Caco-2 (cell line): Measurements from ENCODE around the gene SLC1A7. TPM values are rescaled to one million over a fixed set of nuclear protein-coding genes. Genes with fewer than 3 reads are reported as not detected.

Source experiments
- BruUV-seq: library from RNA; stranded (reverse); fragments of 400-500 nt; replicated peaks from 2 replicates; lab custom pipeline; 2021; lab: Mats Ljungman, UMichigan
- CTCF ChIA-PET: fragments of 300-600 bp; sonication (Branson Sonifier 250); formaldehyde crosslinking; loops from one replicate; lab custom pipeline; 2022; ENCODE audit warnings: antibody characterized with exemption; lab: Charles Lee
- POLR2A ChIA-PET: fragments of 300-600 bp; sonication (Branson Sonifier 250); formaldehyde crosslinking; loops from one replicate; lab custom pipeline; 2022; ENCODE audit warnings: antibody characterized with exemption; lab: Charles Lee
- DNase-seq, 2 experiments: peaks; one replicate each; pipeline versions ENCODE4 v3.0.0 to v3.0.0-alpha.2; 2020 to 2022
- H3K27me3 ChIP-seq: replicated peaks from 2 replicates; pipeline ENCODE4 v1.6.0; 2011; ENCODE audit warnings: low read length; ENCODE audit not compliant: control insufficient read depth, insufficient read depth
- H3K36me3 ChIP-seq: 2 replicates; pipeline ENCODE4 v1.5.1; 2011; ENCODE audit warnings: low read length; ENCODE audit not compliant: control insufficient read depth, insufficient read depth
- H3K4me1 ChIP-seq: fragments of 250-450 bp; sonication (Bioruptor Pico); 2 replicates; pipeline ENCODE4 v1.5.1; 2020; ENCODE audit warnings: mild to moderate bottlenecking
- H3K4me3 ChIP-seq: 2 replicates; pipeline ENCODE4 v1.5.1; 2011; ENCODE audit warnings: low read depth, mild to moderate bottlenecking, control low read depth, low read length
- H3K9me3 ChIP-seq: fragments of 250-450 bp; sonication (Bioruptor Pico); 2 replicates; pipeline ENCODE4 v1.5.1; 2020; ENCODE audit warnings: mild to moderate bottlenecking, moderate library complexity
- H3K27ac Mint-ChIP-seq: one replicate; pipeline ENCODE4 v1.8.0; 2022; ENCODE audit warnings: mixed read lengths; ENCODE audit not compliant: unreplicated experiment
- H3K27me3 Mint-ChIP-seq: one replicate; pipeline ENCODE4 v1.8.0; 2022; ENCODE audit warnings: mixed read lengths; ENCODE audit not compliant: insufficient read depth, unreplicated experiment
- H3K36me3 Mint-ChIP-seq: one replicate; pipeline ENCODE4 v1.8.0; 2022; ENCODE audit warnings: mild to moderate bottlenecking, mixed read lengths; ENCODE audit not compliant: insufficient read depth, unreplicated experiment
- H3K4me1 Mint-ChIP-seq: one replicate; pipeline ENCODE4 v1.8.0; 2022; ENCODE audit warnings: low read depth, mixed read lengths; ENCODE audit not compliant: unreplicated experiment
- H3K4me3 Mint-ChIP-seq: one replicate; pipeline ENCODE4 v1.8.0; 2022; ENCODE audit warnings: mild to moderate bottlenecking, moderate library complexity, mixed read lengths; ENCODE audit not compliant: unreplicated experiment
- H3K9me3 Mint-ChIP-seq: one replicate; pipeline ENCODE4 v1.8.0; 2022; ENCODE audit warnings: mixed read lengths; ENCODE audit not compliant: unreplicated experiment
- CTCF ChIP-seq, 2 experiments: fragments of 200-600 bp in 1 of 2; IDR thresholded peaks; 1 replicate in 1 of 2; 2 replicates in 1 of 2; pipeline versions ENCODE4 v1.5.1 to v1.8.0; 2011 to 2022; ENCODE audit warnings: antibody characterized with exemption in 1 of 2, control low read depth in 1 of 2, inconsistent platforms in 1 of 2, low read depth in 1 of 2, low read length in 1 of 2, mild to moderate bottlenecking in 1 of 2, moderate library complexity in 1 of 2; ENCODE audit not compliant: insufficient read depth in 1 of 2, severe bottlenecking in 1 of 2, unreplicated experiment in 1 of 2
- intact Hi-C: fragments of 100-400 bp; cut with micrococcal nuclease; formaldehyde crosslinking; loops from one replicate; pipeline ENCODE4 v1.10.0; 2022; ENCODE audit not compliant: unreplicated experiment
- total RNA-seq: library from RNA; stranded (reverse); gene quantifications from 2 replicates; pipeline ENCODE4 v1.2.3, GENCODE V29; 2022

Gene SLC1A7
- total RNA-seq, 1 experiment from 2014 or later = not detected

- no peaks in the 10 kb centered on the region for H3K27me3 ChIP-seq
- POLR2A ChIA-PET = interaction anchor here (0.6 kb wide), 1 partner anchor 136 kb away, joined by 3 read pairs; no protein-coding TSS in a partner anchor
- intact Hi-C loops = no loop called here
- Mint-ChIP-seq H3K4me1 (peaks cover 6% of the 10 kb centered on the region), H3K9me3 (no peaks in the 10 kb centered on the region), H3K36me3 (peaks cover 5% of the 10 kb centered on the region), H3K27ac (no peak overlapping the region), H3K4me3 (no peak overlapping the region), H3K27me3 (no peaks in the 10 kb centered on the region)
- no peak overlapping the region for H3K4me3 ChIP-seq
- peaks cover 3% of the 10 kb centered on the region for H3K9me3 ChIP-seq
- no peak for TF ChIP-seq CTCF (IDR thresholded peaks at IDR 0.05; ENCODE audit: insufficient read depth in 1 of 2, low read depth in 1 of 2, low read length in 1 of 2, severe bottlenecking in 1 of 2, unreplicated experiment in 1 of 2)
- no TSS peak for BruUV-seq
- DNase-seq = no peak
- no peaks in the 10 kb centered on the region for H3K36me3 ChIP-seq
- CTCF ChIA-PET = no interaction called here
- H3K4me1 ChIP-seq = peaks cover 20% of the 10 kb centered on the region
These were observed 49.6 kb downstream of the SLC1A7 start for GRCh38 chr1:53092659-53093450.

DNA sequence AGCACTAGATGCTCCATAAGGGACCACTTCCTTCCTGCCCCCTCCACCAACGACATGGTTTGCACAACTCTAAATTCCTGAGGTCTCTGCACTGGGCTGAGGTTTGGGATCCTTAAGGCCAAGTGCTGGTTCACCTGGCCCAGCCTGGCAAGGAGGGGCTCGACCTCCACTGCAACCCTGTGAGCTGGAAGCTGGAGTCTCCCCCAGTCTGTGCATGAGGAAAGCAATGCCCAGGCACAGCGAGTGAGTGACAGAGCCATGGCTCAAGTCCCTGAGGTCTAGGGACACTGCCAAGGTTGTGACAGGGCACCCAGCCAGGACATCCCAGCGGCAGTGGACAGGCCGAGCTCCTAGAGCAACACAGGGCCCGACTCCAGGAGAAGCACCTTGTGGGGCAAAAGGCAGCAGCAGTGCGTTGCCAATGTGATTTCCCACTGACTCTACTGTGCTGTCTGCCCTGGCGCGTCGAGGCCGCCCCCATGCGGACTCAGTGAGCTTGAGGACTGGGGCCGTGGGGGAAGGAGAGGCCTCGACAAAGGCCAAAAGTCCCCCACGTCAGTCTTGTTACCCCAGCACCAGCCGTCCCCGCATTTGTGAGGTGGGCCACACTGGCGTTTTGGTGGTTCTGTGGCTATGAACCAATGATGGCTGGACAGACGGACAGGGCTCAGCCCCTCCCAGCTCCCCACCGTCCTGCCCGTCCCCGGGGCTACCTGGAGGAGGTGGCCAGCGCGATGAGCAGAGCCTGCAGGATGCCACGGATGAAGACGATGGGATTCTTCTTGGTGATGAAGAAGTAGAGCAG, 50.4 kb downstream of the SLC1A7 start:
- no peak overlapping the region for H3K4me3 ChIP-seq
- POLR2A ChIA-PET = no interaction called here
- H3K27me3 ChIP-seq = no peaks in the 10 kb centered on the region
- H3K36me3 ChIP-seq = no peaks in the 10 kb centered on the region
- intact Hi-C loops = no loop called here
- no peaks in the 10 kb centered on the region for H3K27me3 Mint-ChIP-seq
- peaks cover under 1% of the 10 kb centered on the region for H3K9me3 ChIP-seq
- H3K27ac Mint-ChIP-seq = no peak overlapping the region
- H3K4me1 ChIP-seq = peaks cover 20% of the 10 kb centered on the region
- H3K4me3 Mint-ChIP-seq = no peak overlapping the region
- no peaks in the 10 kb centered on the region for H3K9me3 Mint-ChIP-seq
- DNase-seq = no peak
- BruUV-seq = no TSS peak
- TF ChIP-seq CTCF (IDR thresholded peaks at IDR 0.05; ENCODE audit: insufficient read depth in 1 of 2, low read depth in 1 of 2, low read length in 1 of 2, severe bottlenecking in 1 of 2, unreplicated experiment in 1 of 2) = no peak
- peaks cover 6% of the 10 kb centered on the region for H3K4me1 Mint-ChIP-seq
- peaks cover 5% of the 10 kb centered on the region for H3K36me3 Mint-ChIP-seq
- CTCF ChIA-PET = no interaction called here
